Activated CD4-positive, CD25-positive, alpha-beta regulatory T cell treated with anti-CD3 and anti-CD28 coated beads, Interleukin-2, amount 50 U/mL, for 72 hours (primary cell): ENCODE results near the gene CFAP299.
"Not testable (repeated sequence)": the region's sequence is repeated elsewhere in the genome, so short reads cannot be mapped to it uniquely, and the experiment has no call there.

Experiments used
- DNase-seq: peaks from one replicate; pipeline ENCODE4 v3.0.0; 2021

The CFAP299 gene

GRCh38 chr4:80614319-80614718, 278.8 kb downstream of the CFAP299 start:
- DNase-seq: no peak

GRCh38 chr4:80615099-80615498, 279.6 kb downstream of the CFAP299 start:
- no peak for DNase-seq

- DNase-seq: no peak
Measured at GRCh38 chr4:80619070-80619674, 283.6 kb downstream of the CFAP299 start.

GRCh38 chr4:80631861-80632260, 296.3 kb downstream of the CFAP299 start:
- DNase-seq: no peak

GRCh38 chr4:80637190-80637589, 301.7 kb downstream of the CFAP299 start:
- no peak for DNase-seq

- DNase-seq: no peak
Measured at GRCh38 chr4:80646061-80646460, 310.5 kb downstream of the CFAP299 start.

- no peak for DNase-seq
Measured at GRCh38 chr4:80655662-80656061, 320.1 kb downstream of the CFAP299 start.

GRCh38 chr4:80670118-80670517, 334.6 kb downstream of the CFAP299 start:
- DNase-seq: not testable (repeated sequence)

- no peak for DNase-seq
Measured at GRCh38 chr4:80678413-80678812, 342.9 kb downstream of the CFAP299 start.

- no peak for DNase-seq
Measured at GRCh38 chr4:80680934-80681333, 345.4 kb downstream of the CFAP299 start.

- DNase-seq: no peak
Measured at GRCh38 chr4:80685214-80685613, 349.7 kb downstream of the CFAP299 start.

- not testable (repeated sequence) for DNase-seq
Measured at GRCh38 chr4:80687736-80688135, 352.2 kb downstream of the CFAP299 start.

GRCh38 chr4:80694171-80694570, 358.6 kb downstream of the CFAP299 start:
- no peak for DNase-seq

- no peak for DNase-seq
Measured at GRCh38 chr4:80705311-80705710, 369.8 kb downstream of the CFAP299 start.

- no peak for DNase-seq
Measured at GRCh38 chr4:80709082-80709869, 373.7 kb downstream of the CFAP299 start.

- no peak for DNase-seq
Measured at GRCh38 chr4:80710748-80711451, 375.4 kb downstream of the CFAP299 start.

GRCh38 chr4:80711956-80712355, 376.4 kb downstream of the CFAP299 start:
- DNase-seq: no peak

GRCh38 chr4:80713409-80713808, 377.9 kb downstream of the CFAP299 start:
- no peak for DNase-seq

- DNase-seq: no peak
Measured at GRCh38 chr4:80717204-80717603, 381.7 kb downstream of the CFAP299 start.

GRCh38 chr4:80726471-80726870, 390.9 kb downstream of the CFAP299 start:
- no peak for DNase-seq

GRCh38 chr4:80730158-80730557, 394.6 kb downstream of the CFAP299 start:
- DNase-seq: no peak

GRCh38 chr4:80731436-80731835, 395.9 kb downstream of the CFAP299 start:
- DNase-seq: no peak

GRCh38 chr4:80732010-80732409, 396.5 kb downstream of the CFAP299 start:
- no peak for DNase-seq

- no peak for DNase-seq
Measured at GRCh38 chr4:80740375-80740774, 404.8 kb downstream of the CFAP299 start.
